Gastrocnemius medialis (tissue), 4 donors: Measurements from ENCODE around the gene RNF227. TPM values are rescaled to one million over a fixed set of nuclear protein-coding genes. Genes with fewer than 3 reads are reported as not detected.

Experiments
- ATAC-seq, 2 donors: fragments of 150-250 bp; one replicate each; pipeline ENCODE4 v1.9.1; 2016
- DNase-seq, 2 donors: peaks; one replicate each; pipeline ENCODE4 v3.0.0-alpha.2; 2019
- H3K27ac ChIP-seq, 4 donors: fragments of 200-600 bp; sonication (generic); 1 replicate in 1 of 4; 2 replicates in 3 of 4; pipeline ENCODE4 v1.5.1; 2016 to 2018; ENCODE audit warnings: mild to moderate bottlenecking in 2 of 4, moderate library complexity in 1 of 4
- H3K27me3 ChIP-seq, 3 donors: fragments of 200-600 bp; sonication (generic) in 2 of 3; 1 replicate in 1 of 3; 2 replicates in 2 of 3; pipeline versions ENCODE4 v1.5.1 to v1.6.0; 2016 to 2019; ENCODE audit warnings: mild to moderate bottlenecking in 1 of 3, moderate library complexity in 1 of 3
- H3K36me3 ChIP-seq, 2 donors: fragments of 200-600 bp; sonication (generic) in 1 of 2; one replicate each; pipeline ENCODE4 v1.5.1; 2017 to 2018
- H3K4me1 ChIP-seq, 2 donors: fragments of 200-600 bp; sonication (generic) in 1 of 2; one replicate each; pipeline ENCODE4 v1.5.1; 2016 to 2017; ENCODE audit warnings: mild to moderate bottlenecking in 2 of 2
- H3K4me3 ChIP-seq, 4 donors: fragments of 200-600 bp; sonication (generic) in 3 of 4; 1 replicate in 1 of 4; 2 replicates in 3 of 4; pipeline ENCODE4 v1.5.1; 2016 to 2019; ENCODE audit warnings: mild to moderate bottlenecking in 2 of 4
- H3K9me3 ChIP-seq, 3 donors: fragments of 200-600 bp; sonication (generic) in 2 of 3; 1 replicate in 1 of 3; 2 replicates in 2 of 3; pipeline ENCODE4 v1.5.1; 2016 to 2019
- CTCF ChIP-seq, 5 experiments: fragments of 450-650 bp in 3 of 5; fragments of 200-600 bp in 2 of 5; sonication (generic) in 2 of 5; IDR thresholded peaks in 4 of 5; conservative IDR thresholded peaks in 1 of 5; 1 replicate in 4 of 5; 2 replicates in 1 of 5; pipeline ENCODE4 v1.5.1; 2016 to 2019; ENCODE audit warnings: antibody characterized with exemption in 5 of 5, mild to moderate bottlenecking in 3 of 5, moderate library complexity in 3 of 5
- POLR2A ChIP-seq, 2 donors: fragments of 450-650 bp; IDR thresholded peaks; one replicate each; pipeline ENCODE4 v1.6.1; 2017; ENCODE audit warnings: antibody characterized with exemption in 2 of 2, mild to moderate bottlenecking in 2 of 2, moderate library complexity in 2 of 2
- in situ Hi-C, 4 donors: fragments of 200-750 bp; cut with MboI; loops; one replicate each; pipeline versions ENCODE4 v1.15.0 to v1.8.0; 2017; ENCODE audit warnings: low sequenced_read_pairs in 4 of 4
- intact Hi-C: fragments of 100-400 bp; cut with DNase I; formaldehyde crosslinking; loops from one replicate; pipeline ENCODE4 v1.15.1; 2023; ENCODE audit warnings: low total_unique reads
- total RNA-seq, 4 donors: library from RNA; depleted of rRNA; stranded (reverse); fragments of >200 nt; gene quantifications; one replicate each; pipeline versions ENCODE4 v1.1.0 to v1.2.3, GENCODE V29; 2016

The RNF227 gene
- total RNA-seq, 4 donors from 2014 or later, result 0.51 to 1.2 (median 0.62) TPM; not detected in 1

- Histone ChIP-seq H3K27me3 (no peaks in the 10 kb centered on the region), H3K4me3 (peak overlapping the region in 2 of 4 donors; percentile 79 to 81), H3K27ac (peak overlapping the region; percentile 85 to 92 (median 90)), H3K36me3 (no peaks in the 10 kb centered on the region), H3K4me1 (peaks cover 17 to 21% of the 10 kb centered on the region in 2 donors), H3K9me3 (no peaks in the 10 kb centered on the region)
- intact Hi-C loops, result loop anchor here (5.0 kb wide), 1 partner anchor 60 kb away; the partner anchor contains the start of genes CYB5D1, NAA38 and TMEM88
- in situ Hi-C loops, result loop anchor here in 1 of 4 donors (10.0 kb wide), 1 partner anchor 78 kb away; no protein-coding TSS in a partner anchor
- no peak for ATAC-seq
- no peak for TF ChIP-seq CTCF (IDR thresholded peaks at IDR 0.05 in 4 of 5, conservative IDR thresholded peaks at IDR 0.05 in 1 of 5)
- no peak for TF ChIP-seq POLR2A (IDR thresholded peaks at IDR 0.05)
- DNase-seq, result no peak
Observed at GRCh38 chr17:7916808-7917207, 719 bp upstream of the RNF227 start.

DNA sequence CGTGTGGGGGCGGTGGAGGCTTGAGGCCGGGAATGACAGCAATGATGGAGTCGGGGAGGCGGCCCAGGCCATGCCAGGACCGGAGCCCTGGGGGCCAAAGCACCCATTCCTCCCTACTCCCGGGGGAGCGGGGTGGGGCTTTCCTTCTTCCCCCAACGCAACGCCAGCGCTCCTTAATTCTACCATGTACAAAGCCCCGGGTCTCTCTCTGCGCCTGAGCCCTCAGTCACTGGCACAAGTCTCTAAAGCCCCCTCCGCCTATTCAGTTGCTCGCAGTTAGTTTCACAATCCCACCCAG lies 245 bp upstream of the RNF227 start:
- Histone ChIP-seq H3K4me3 (peak overlapping the region; percentile 79 to 81 (median 80)), H3K4me1 (peaks cover 17 to 21% of the 10 kb centered on the region in 2 donors), H3K27ac (peak overlapping the region; percentile 85 to 92 (median 90)), H3K9me3 (no peaks in the 10 kb centered on the region), H3K36me3 (no peaks in the 10 kb centered on the region), H3K27me3 (no peaks in the 10 kb centered on the region)
- TF ChIP-seq POLR2A (IDR thresholded peaks at IDR 0.05), result no peak
- TF ChIP-seq CTCF (IDR thresholded peaks at IDR 0.05 in 4 of 5, conservative IDR thresholded peaks at IDR 0.05 in 1 of 5), result no peak
- no peak for DNase-seq
- no peak for ATAC-seq
- intact Hi-C loops (loop anchor here (5.0 kb wide), 1 partner anchor 59 kb away; the partner anchor contains the start of genes CYB5D1, NAA38 and TMEM88), in situ Hi-C loops (loop anchor here in 1 of 4 donors (10.0 kb wide), 1 partner anchor 78 kb away; no protein-coding TSS in a partner anchor)

GRCh38 chr17:7915179-7915610 lies 894 bp downstream of the RNF227 start:
- in situ Hi-C loops, result loop anchor here in 1 of 4 donors (10.0 kb wide), 1 partner anchor 80 kb away; no protein-coding TSS in a partner anchor
- Histone ChIP-seq H3K9me3 (no peaks in the 10 kb centered on the region), H3K27me3 (no peaks in the 10 kb centered on the region), H3K4me3 (peak overlapping the region; percentile 79 to 81 (median 80)), H3K36me3 (peaks cover 0 to 2% of the 10 kb centered on the region in 2 donors), H3K27ac (peak overlapping the region; percentile 85 to 92 (median 90)), H3K4me1 (peaks cover 17 to 21% of the 10 kb centered on the region in 2 donors)
- ATAC-seq (peak; percentile 42 to 45), DNase-seq (no peak)
- TF ChIP-seq POLR2A (IDR thresholded peaks at IDR 0.05) (no peak), CTCF (IDR thresholded peaks at IDR 0.05 in 4 of 5, conservative IDR thresholded peaks at IDR 0.05 in 1 of 5) (no peak)
- intact Hi-C loops, result loop anchor here (1.0 to 5.0 kb wide), 3 partner anchors 17 to 75 kb away; partner anchors contain the start of genes CNTROB, CYB5D1, NAA38 and TMEM88

- H3K4me3 ChIP-seq, result no peak overlapping the region
- H3K4me1 ChIP-seq, result peaks cover 17 to 21% of the 10 kb centered on the region in 2 donors
- H3K9me3 ChIP-seq, result no peaks in the 10 kb centered on the region
- H3K27ac ChIP-seq, result no peak overlapping the region
- peaks cover 0 to 4% of the 10 kb centered on the region in 2 donors for H3K36me3 ChIP-seq
- H3K27me3 ChIP-seq, result no peaks in the 10 kb centered on the region
- TF ChIP-seq CTCF (IDR thresholded peaks at IDR 0.05 in 4 of 5, conservative IDR thresholded peaks at IDR 0.05 in 1 of 5) (peak; percentile 54 to 74 (median 72)), POLR2A (IDR thresholded peaks at IDR 0.05) (no peak)
- ATAC-seq, result peak; percentile 18 to 31
- in situ Hi-C loops (loop anchor here (5.0 to 10.0 kb wide), 2 partner anchors 74 to 82 kb away; no protein-coding TSS in a partner anchor), intact Hi-C loops (no loop called here)
- DNase-seq, result no peak
Observed at GRCh38 chr17:7912927-7913524, 3.1 kb downstream of the RNF227 start.
